NCI-H2227 (cell line): Measurements from ENCODE around the gene ZFYVE1.
"Not testable (repeated sequence)": the region's sequence is repeated elsewhere in the genome, so short reads cannot be mapped to it uniquely, and the experiment has no call there.

ENCODE experiments used
- DNase-seq: peaks from one replicate; lab custom pipeline; 2025; ENCODE audit not compliant: unreplicated experiment; lab: John Stamatoyannopoulos, UW

ZFYVE1 gene, protein sequence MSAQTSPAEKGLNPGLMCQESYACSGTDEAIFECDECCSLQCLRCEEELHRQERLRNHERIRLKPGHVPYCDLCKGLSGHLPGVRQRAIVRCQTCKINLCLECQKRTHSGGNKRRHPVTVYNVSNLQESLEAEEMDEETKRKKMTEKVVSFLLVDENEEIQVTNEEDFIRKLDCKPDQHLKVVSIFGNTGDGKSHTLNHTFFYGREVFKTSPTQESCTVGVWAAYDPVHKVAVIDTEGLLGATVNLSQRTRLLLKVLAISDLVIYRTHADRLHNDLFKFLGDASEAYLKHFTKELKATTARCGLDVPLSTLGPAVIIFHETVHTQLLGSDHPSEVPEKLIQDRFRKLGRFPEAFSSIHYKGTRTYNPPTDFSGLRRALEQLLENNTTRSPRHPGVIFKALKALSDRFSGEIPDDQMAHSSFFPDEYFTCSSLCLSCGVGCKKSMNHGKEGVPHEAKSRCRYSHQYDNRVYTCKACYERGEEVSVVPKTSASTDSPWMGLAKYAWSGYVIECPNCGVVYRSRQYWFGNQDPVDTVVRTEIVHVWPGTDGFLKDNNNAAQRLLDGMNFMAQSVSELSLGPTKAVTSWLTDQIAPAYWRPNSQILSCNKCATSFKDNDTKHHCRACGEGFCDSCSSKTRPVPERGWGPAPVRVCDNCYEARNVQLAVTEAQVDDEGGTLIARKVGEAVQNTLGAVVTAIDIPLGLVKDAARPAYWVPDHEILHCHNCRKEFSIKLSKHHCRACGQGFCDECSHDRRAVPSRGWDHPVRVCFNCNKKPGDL

DNA sequence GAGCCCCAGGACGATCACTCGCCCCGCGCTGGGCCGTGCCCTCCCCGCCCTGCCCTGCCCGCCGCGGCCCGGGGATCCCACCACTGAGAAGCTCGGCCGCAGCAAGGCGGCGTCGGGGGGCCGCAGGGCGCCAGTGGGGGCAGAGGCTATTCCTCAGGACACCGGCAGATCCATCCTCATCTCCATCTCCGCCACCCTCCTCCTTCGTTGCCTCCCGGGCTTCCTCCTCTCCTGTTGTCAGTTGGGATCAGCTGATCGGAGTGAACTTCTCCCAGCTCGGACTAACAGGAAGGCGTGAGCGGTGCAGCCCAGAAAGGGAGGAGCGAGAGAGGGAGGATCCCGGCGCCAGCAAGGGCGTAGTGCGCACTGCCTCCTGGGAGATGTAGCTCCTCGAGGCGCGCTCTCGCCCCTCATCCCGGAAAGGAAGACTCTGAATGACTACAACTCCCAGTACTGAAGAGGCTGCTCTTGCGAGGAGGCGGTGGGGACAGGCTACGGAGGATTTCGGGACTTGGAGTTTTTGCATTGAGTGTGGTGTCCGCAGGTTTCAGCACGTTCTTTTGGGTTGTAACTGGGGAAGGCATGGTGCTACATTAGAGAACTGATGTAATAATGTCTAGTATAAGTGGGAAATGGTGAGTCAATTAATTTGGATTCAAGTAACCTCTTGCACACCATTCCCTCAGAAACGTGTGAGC is at the start of gene ZFYVE1:
Gene ZFYVE1 (minus strand): TSS at position 262 of the 698 bp plus-strand sequence. CDS start 2,598 bp downstream, outside the sequence.
- peak; percentile 97 for DNase-seq

DNA sequence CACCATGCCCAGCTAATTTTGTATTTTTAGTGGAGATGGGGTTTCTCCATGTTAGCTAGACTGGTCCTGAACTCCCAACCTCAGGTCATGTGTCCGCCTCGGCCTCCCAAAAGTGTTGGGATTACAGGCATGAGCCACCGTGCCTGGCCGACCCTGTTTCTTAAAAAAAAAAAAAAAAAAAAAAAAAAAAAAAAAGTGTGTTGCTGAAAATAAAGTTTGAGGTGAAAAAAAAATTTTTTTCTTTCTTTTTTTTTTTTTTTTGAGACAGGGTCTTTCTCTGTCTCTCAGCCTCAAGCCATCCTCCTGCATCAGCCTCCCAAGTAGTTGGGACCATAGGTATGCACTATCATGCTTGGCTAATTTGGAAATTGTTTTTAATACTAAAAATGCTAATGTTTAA is 42.7 kb upstream of the ZFYVE1 start:
- no peak for DNase-seq

DNA sequence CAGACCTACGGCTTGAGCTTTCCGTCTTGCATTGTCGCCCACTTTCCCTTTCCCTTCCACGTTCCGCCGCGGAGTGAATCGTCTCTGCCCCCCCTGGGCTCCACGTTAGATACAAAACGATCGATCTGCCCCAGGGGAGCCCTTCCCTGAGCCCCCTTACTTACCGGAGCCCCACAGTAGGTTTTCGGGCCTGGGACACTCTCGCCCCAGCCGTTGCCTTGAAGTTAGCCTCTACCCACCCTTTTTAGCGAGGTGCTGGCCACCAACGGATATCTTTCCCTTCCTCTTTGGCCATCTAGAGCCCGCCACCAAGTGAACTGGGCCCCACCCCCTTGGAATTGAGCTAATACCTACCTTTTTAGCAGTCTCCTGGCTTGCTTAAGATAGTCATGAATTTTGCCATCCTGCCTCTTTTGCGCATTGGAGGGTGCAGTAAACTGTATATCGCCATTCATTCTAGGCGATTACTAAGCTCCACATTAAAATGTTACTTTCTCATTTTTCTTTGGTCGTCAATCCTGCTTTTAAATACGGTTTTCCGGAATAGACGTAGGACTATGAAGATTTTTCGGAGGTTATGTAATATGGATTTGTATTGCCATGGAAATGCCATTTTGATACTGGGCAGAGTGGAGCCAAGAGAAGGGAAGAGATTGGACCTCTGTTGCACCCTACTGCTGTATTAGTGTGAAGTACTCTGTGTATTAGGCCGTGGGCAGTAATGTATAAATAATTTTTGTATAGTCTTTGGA is 32.2 kb upstream of the ZFYVE1 start:
- DNase-seq, result peak; percentile 53

DNA sequence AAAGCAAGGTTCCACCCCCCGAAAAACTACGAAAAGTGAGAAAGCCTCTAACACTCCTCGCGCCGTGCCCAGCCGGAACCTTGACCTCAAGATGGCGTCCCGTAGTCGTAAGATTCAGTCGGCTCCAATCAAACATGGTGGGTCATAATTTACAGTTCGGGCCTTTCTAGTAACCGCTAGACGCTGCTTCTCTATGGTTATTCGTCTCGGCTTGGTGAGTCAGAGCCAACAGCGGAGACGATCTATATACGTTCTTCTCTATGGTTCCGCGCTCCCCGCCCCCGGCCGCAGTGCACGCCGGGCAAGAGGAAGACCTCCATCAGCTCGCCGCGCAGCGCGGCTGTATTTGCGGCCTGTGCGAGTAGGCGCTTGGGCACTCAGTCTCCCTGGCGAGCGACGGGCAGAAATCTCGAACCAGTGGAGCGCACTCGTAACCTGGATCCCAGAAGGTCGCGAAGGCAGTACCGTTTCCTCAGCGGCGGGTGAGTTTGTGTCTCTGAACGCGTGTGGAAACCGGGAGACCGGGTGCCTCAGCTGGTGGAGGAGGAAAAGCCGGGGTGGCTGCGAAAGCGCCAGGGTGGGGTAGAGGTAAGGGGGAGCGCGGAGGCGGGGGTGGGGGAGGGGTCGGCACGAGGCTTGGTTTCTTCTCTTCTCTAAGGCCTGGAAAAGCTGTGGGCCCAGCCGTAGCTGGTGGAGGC is 31.5 kb upstream of the ZFYVE1 start, which contains the start of gene RBM25:
Gene RBM25 (plus strand): TSS at position 311 of the 698 bp plus-strand sequence. CDS start 13,108 bp downstream, outside the sequence.
- DNase-seq, result peak; percentile 99

DNA sequence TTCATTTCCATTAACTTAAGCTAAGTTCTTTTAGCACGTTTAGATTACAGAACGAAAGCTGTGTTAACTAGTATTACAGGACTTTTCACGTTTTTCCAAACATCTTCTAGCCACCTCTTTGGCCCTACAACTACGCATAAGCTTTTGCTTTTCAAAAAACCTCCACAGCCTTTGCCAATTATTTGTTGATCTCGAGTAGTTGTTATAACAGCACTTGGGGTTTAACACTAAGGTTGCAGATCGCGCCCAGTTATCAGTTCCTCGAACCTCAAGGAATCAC is 31.0 kb upstream of the ZFYVE1 start:
- DNase-seq, result no peak

DNA sequence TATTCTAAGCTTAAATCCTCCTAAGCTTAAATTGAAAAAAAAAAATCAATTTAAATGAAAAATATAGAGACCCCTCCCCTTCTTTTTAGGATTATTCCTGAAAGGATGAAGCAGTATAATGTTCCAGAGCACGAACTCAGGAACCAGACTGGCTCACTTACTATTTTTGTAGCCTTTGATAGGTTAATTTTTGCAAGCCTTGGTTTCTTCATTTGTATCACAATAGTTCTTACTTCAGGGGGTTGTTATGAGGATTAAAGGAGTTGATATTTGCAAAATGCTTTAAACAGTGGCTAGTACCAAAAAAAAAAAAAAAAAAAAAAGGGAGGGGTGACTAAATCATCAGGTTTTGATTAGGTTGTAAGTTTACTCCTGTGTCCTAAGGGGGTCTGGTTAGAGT is 28.3 kb upstream of the ZFYVE1 start:
- no peak for DNase-seq

DNA sequence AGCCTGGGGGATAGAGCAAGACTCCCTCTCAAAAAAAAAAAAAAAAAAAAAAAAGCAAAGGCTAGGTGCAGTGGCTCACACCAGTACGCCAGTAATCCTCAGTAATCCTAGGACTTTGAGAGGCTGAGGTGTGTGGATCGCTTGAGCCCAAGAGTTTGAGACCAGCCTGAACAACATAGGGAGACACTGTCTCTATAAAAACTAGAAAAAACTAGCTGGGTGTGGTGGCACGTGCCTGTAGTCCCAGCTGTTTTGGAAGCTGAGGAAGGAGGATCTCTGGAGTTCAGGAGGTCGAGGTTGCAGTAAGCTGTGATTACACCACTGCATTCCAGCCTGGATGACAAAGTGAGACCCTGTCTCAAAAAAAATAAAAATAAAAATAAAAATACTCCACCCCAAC is 22.5 kb upstream of the ZFYVE1 start:
- no peak for DNase-seq

DNA sequence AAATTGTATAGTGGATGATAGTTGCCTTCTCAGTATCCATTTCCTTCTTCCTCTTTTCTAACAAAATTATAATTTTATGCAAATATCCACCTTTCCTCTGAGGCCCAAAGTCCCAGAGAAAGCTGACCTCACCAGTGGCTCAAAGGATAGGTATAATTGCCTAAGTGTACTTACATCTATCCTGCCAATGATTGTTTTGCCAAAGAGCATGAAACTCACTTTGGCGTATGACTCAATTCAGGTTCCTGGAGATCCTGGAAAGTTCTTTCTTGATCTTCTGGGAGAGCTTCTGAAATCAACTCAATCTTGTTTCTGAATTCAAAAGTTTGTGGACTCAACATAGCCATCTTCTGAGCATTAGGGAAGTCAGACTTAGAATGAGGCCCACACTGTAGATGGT is 20.9 kb upstream of the ZFYVE1 start:
- no peak for DNase-seq

DNA sequence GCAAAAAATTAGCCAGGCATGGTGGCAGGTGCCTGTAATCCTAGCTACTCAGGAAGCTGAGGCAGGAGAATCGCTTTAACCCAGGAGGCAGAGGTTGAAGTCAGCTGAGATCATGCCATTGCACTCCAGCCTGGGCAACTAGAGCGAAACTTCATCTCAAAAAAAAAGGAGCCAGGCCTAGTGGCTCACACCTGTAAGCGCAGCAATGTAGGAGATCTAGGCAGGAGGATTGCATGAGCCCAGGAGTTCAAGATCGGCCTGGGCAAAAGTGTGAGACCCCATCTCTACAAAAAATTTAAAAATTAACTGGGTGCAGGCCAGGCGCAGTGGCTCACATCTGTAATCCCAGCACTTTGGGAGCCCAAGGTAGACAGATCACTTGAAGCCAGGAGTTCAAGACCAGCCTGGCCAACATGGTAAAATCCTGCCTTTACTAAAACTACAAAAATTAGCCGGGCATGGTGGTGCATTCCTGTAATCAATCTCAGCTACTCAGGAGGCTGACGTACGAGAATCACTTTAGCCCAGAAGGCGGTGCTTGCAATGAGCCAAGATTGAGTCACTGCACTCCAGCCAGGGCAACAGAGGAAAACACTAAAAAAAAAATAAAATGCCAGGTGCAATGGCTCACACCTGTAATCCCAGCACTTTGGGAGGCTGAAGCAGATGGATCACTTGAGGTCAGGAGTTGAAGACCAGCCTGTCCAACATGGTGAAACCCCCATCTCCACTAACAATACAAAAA is 10.0 kb upstream of the ZFYVE1 start:
- not testable (repeated sequence) for DNase-seq

DNA sequence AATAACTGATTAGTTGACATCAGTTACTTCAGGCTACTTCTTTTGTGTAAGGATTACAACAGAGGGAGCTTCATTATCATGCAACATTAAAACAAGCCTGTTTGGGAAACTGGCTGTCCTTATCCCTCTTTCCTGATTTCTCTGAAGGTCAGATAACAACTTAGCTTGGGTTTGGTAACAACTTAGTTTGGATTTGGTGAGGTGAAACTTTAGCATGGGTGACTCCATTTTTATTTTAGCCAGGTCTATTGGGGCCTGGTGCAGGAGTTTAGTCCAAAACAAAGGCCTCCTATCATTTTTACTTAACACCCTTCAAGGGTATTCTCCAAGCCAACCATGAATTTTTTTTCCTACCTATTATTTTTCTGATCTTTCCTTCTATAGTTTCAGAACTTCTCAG is 1.1 kb upstream of the ZFYVE1 start:
- DNase-seq, result no peak

DNA sequence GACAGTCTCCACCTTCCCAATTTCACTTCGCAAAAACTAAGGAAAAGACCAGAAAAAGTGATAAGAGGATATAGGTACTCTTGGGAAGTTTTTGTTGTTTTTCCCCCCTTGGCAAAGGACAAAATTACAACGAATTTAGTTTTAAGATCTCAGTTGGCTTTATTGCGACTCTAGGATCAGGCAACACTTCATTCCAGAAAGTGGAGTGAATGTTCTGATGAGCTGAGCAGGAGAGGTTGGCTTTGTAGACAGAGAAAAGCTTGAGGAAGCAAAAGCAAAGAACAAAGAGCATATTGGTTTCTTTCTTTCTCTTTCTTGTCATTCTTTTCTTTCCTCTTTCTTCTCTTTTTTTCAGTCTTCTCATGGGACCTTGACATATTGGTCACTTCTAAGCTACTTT is 640 bp upstream of the ZFYVE1 start:
- no peak for DNase-seq

DNA sequence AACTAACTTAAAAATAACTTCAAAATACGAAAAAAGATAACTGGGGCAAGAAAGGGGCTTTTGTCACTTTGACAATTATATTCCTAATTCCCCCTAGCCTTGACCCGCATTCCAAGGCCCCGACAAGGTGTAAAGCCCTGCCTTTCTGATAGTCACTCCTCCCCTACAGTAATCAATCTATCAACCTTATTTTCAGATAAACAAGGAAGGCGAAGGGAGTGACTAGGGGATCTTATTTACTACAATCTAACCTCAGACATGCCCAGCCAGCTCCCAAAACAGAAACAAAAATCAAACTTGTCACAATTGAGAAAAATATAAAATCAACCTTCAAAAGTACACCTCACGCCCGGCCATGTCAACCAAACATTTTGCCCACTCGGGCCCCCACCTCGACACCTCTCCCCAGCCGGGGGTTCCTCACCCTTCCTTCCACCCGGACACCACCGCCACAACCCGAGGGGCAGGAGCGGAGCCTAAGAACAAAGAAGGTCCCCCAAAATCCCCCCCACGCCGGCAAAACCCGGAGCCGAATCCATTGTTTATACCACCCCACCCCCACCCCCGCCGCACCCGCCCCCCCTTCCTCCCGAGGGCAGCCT is 562 bp downstream of the ZFYVE1 start:
- peak; percentile 32 for DNase-seq

DNA sequence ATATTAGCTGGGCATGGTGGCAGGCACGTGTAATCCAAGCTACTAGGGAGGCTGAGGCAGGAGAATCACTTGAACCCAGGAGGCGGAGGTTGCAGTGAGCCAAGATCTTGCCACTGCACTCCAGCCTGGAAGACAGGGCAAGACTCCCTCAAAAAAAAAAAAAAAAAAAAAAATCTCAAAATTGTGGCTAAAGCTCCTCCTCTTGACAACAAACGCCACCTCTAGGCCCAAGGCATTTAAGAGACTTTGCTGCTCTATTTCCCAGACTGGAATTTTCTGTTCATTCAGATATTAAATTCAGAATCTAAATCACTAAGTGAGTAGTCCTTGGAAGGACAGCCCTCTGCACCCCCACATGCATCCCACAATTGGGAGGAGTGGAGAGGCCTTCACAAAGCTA is 1.4 kb downstream of the ZFYVE1 start:
- DNase-seq, result no peak

DNA sequence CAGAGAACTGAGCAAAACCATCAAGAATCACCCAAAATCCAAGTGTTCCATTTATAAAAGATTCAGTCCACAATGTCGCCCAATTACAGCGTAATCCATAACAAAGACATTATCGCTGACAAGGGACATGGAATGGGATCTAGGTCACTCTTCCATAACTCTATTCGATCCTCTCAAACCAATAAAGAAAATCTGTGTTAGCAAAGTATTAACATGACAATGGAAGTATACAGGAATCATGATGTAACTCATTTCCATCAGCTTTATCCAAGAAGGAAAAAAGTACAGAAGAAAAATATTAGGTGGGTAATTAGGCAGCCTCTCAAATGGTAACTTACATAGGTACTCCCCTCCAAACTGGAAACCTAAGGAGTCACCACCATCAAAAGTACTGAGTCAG is 4.9 kb downstream of the ZFYVE1 start:
- no peak for DNase-seq

DNA sequence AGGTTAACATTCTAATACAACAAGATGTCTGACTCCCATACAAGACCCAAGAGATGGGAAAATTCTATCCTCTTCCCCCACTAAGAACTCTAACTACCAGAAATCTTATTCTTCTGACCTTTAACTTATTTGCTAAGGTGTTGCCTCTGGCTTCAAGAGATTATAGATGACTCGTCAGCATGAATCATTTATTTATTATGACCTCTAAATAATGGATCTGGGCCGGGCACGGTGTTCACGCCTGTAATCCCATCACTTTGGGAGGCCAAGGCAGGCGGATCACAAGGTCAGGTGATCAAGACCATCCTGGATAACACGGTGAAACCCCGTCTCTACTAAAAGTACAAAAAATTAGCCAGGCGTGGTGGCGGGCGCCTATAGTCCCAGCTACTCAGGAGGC is 10.9 kb downstream of the ZFYVE1 start:
- DNase-seq, result not testable (repeated sequence)

DNA sequence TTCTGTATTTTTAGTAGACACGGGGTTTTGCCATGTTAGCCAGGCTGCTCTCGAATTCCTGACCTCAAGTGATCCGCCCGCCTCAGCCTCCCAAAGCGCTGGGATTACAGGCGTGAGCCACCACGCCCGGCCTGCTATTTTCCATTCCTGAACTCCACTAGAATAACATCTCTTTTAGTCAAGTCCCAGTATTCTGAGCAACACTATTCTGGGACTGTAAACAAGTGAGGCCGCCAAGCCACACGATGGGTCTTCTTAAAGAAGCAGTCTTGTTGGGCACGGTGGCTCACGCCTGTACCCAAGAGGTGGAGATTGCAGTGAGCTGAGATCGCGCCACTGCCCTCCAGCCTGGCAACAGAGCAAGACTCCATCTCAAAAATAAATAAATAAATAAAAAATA is 11.4 kb downstream of the ZFYVE1 start:
- not testable (repeated sequence) for DNase-seq

DNA sequence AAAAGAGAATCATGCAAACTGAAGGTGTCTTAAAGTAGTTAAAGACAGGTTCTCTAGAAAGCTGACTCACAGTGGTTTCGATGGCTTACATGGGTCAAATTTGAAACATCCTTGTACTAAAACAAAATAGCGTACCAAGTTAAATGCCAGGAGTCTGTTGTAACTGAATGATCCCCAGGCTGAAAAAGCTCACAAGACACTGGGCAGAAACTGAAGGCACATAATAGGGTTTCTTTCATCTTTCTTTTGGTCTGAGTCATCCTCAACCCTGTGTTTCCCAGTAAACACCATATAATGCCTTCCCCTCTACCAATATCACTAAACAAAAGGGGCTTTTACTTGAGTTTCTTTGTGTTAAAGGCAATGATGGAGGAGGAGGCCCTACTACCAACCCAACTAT is 12.8 kb downstream of the ZFYVE1 start:
- DNase-seq, result no peak

DNA sequence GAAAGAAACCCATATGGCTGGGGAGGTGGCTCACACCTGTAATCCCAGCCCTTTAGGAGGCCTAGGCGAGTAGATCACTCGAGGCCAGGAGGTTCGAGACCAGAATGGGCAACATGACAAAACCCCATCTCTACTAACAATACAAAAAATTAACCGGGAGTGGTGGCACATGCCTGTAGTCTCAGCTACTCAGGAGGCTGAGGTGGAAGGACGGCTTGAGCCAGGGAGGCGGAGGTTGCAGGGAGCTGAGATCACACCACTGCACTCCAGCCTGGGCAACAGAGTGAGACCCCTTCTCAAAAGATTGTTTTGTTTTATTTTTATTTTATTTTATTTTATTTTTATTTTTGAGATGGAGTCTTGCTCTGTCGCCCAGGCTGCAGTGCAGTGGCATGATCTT is 15.7 kb downstream of the ZFYVE1 start:
- not testable (repeated sequence) for DNase-seq

DNA sequence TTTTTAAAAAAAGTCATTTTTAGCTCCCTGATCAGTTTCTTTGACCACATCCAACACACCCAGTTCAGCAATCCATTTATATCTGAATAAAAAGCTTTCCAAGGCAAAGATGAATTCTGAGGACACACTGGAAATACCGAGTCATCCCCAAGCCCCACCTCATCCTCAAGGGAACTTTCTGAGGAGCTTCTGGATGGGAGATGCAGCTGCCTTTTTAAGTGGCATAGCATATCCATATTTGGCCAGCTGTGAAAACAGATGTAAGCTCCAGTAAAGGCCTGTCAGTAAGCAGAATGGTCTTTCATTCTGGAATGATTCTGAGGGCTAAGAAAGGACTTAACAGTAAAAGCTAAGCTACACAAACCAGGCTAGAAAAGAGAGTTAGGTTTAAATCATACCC is 18.4 kb downstream of the ZFYVE1 start:
- no peak for DNase-seq
